Stimulated activated naive B cell treated with anti-CD40 and anti-IgM and Interleukin-4, amounts not matched to agents 10 μg/mL and 1 μg/mL and 100 μg/mL, for 72 hours (primary cell): Measurements from ENCODE around the gene XPNPEP1.

Experiments
- ATAC-seq, 2 donors: fragments of 150-1000 bp; cut with Tn5 transposase; replicated peaks; 2 replicates each; pipeline ENCODE4 v1.10.0; 2021; ENCODE audit warnings: moderate library complexity in 1 of 2
- DNase-seq: peaks from one replicate; pipeline ENCODE4 v3.0.0; 2021
- H3K27ac Mint-ChIP-seq: one replicate; pipeline ENCODE4 v1.8.0; 2022; ENCODE audit warnings: mild to moderate bottlenecking, mixed read lengths
- H3K27me3 Mint-ChIP-seq, 2 donors: one replicate each; pipeline ENCODE4 v1.8.0; 2022; ENCODE audit warnings: mixed read lengths in 2 of 2
- H3K36me3 Mint-ChIP-seq, 2 donors: one replicate each; pipeline ENCODE4 v1.8.0; 2022; ENCODE audit warnings: mixed read lengths in 2 of 2, mild to moderate bottlenecking in 1 of 2
- H3K4me1 Mint-ChIP-seq, 2 donors: one replicate each; pipeline ENCODE4 v1.8.0; 2022; ENCODE audit warnings: mixed read lengths in 2 of 2, mild to moderate bottlenecking in 1 of 2
- H3K4me3 Mint-ChIP-seq, 2 donors: one replicate each; pipeline ENCODE4 v1.8.0; 2022; ENCODE audit warnings: mild to moderate bottlenecking in 2 of 2, mixed read lengths in 2 of 2, moderate library complexity in 1 of 2
- H3K9me3 Mint-ChIP-seq, 2 donors: one replicate each; pipeline ENCODE4 v1.8.0; 2022; ENCODE audit warnings: mixed read lengths in 2 of 2, mild to moderate bottlenecking in 1 of 2

The XPNPEP1 gene

DNA sequence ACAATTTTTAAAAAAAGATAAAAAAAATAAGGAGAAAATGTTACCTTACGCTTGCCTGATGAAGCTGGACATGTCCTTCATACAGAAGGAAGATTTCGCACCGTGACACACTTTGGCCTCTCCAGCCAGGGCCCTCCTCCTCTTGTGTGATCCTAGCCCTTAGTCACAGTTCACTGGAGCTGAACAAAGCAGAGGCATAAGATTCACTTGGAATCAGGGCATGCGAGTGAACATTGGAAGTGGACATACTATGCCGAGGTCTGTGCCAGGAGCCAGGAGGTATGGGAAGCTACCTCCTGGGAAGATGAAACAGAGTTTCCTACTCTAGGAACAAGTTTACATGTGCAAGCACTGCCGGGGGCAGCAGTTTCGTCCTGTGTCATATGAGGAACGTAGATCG lies 91.5 kb downstream of the XPNPEP1 start:
- Mint-ChIP-seq H3K27ac (no peak overlapping the region), H3K36me3 (peaks cover 0 to 3% of the 10 kb centered on the region in 2 donors), H3K27me3 (peaks cover 18 to 27% of the 10 kb centered on the region in 2 donors), H3K4me1 (no peaks in the 10 kb centered on the region), H3K4me3 (no peak overlapping the region), H3K9me3 (peaks cover 7 to 15% of the 10 kb centered on the region in 2 donors)
- ATAC-seq, result no peak
- no peak for DNase-seq

DNA sequence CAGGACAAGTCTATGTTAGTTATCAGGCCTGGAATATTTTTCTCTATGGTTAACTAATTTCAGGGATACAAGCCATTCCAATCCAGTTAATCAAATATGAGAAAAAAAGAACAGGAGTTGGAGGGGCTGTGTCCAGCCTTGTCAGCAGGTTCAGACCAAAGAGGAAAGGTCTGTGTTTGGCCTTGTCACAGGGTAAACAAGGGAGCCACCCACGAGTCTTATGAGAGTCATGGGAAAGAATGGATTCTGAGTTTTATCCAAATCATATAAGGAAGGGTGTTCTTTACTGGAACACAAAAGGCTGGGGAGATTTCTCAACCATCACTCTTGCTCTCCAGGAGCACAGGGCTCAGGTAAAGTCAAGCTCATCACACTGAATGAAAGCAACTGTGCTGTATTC lies 99.1 kb downstream of the XPNPEP1 start:
- DNase-seq, result no peak
- Mint-ChIP-seq H3K27ac (no peak overlapping the region), H3K27me3 (peaks cover 27 to 40% of the 10 kb centered on the region in 2 donors), H3K4me1 (no peaks in the 10 kb centered on the region), H3K36me3 (peaks cover 0 to 5% of the 10 kb centered on the region in 2 donors), H3K9me3 (peaks cover 0 to 3% of the 10 kb centered on the region in 2 donors), H3K4me3 (no peak overlapping the region)
- no peak for ATAC-seq

DNA sequence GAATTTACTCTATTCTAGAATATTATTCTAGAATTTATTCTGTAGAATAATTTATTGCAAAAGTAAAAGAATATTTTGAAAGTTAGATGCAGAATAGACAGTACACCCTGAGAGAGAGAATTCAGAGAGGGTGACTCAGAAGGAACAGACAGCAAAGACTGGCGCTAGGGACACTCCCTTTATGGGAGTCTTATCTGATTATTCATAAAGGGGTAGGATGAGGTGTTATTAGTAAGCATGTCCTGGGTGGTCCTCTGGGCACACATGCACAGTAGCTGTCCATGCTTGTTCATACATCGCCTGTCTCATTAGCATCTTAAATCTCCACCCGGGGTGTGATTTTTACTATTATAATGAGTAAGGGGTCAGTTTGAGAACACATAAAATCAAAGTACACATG lies 100.1 kb downstream of the XPNPEP1 start:
- no peaks in the 10 kb centered on the region for H3K4me1 Mint-ChIP-seq
- no peak overlapping the region for H3K27ac Mint-ChIP-seq
- no peak overlapping the region for H3K4me3 Mint-ChIP-seq
- peaks cover 0 to 5% of the 10 kb centered on the region in 2 donors for H3K36me3 Mint-ChIP-seq
- DNase-seq (no peak), ATAC-seq (no peak)
- peaks cover 27 to 40% of the 10 kb centered on the region in 2 donors for H3K27me3 Mint-ChIP-seq
- peaks cover 0 to 3% of the 10 kb centered on the region in 2 donors for H3K9me3 Mint-ChIP-seq

DNA sequence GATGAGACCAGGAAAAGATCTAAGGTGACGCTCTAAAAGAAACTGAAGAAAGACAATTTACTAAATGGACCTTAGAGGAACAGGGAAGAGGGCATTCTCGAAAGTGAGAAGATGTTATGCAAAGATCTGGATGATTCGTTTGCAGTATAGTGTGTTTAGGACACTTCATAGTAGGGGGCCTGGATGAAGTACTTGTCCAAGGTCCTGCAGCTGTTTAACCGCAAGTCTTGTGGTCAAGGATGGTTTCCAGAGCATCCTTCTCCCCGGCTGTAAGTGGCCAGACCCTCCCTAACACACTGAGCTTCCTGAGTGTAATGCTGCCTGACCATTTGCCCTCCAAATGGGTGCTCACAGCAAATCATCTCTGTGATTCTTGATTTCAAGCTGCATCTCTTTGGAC lies 101.6 kb downstream of the XPNPEP1 start:
- Mint-ChIP-seq H3K36me3 (peaks cover 0 to 5% of the 10 kb centered on the region in 2 donors), H3K4me1 (no peaks in the 10 kb centered on the region), H3K9me3 (peaks cover 0 to 3% of the 10 kb centered on the region in 2 donors), H3K27ac (no peak overlapping the region), H3K4me3 (no peak overlapping the region), H3K27me3 (peaks cover 27 to 40% of the 10 kb centered on the region in 2 donors)
- ATAC-seq (no peak), DNase-seq (no peak)

DNA sequence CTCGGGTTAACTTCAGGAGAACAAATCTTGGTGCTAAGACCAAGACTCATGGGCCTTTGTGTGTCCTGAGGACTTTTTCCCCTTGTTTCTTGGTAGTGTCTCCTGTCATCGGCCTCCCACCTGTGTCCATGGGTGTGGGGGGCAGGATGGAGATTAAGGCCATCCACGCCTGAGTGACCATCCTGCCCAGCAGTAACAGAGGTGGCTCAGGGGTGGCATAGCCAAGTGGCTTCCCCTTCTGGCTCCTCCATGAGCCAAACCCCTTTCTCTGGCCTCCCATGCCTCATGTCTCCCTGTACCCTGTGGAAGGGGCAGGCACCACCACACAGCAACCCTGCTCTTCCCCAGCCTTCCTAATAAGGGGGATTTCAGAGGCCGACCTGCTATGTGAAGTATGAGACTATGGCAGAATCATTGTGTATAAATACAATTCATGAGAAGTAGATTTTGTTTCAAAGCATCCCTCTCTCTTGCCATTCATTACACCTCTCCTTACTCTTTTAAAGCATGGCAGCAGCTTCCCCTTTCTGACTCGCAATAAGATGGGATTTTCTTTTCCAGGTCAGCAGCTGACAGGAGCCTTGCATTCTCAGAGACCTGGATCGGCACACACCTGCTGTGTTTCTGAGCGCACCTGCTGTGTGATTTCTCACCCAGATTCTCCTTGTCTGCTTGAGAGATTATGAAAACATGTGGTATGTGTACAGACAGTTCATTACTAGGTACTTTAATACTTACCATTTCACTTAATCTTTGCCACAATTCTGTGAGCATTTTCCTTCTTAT lies 102.5 kb downstream of the XPNPEP1 start:
- peaks cover 0 to 4% of the 10 kb centered on the region in 2 donors for H3K36me3 Mint-ChIP-seq
- H3K27me3 Mint-ChIP-seq, result peaks cover 27 to 39% of the 10 kb centered on the region in 2 donors

DNA sequence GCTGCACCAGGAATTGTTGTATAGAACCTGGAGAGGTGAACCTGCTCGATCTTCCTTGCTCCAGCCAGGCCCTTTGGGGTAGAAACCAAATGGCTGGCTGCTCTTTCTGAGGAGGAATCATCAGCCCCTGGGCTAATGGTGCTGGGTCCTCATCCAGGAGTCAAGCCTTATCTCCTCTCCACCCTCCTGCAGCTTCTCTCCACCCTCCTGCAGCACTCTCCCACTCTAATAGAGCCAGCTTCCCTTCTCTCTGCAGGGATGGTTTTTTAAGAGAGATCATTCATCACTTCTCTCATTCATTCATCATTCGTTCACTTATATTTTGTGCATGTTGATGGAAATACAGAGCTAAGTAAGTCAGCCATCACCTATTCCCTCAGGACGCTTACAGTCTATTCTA lies 103.5 kb downstream of the XPNPEP1 start:
- Mint-ChIP-seq H3K4me1 (no peaks in the 10 kb centered on the region), H3K27me3 (peaks cover 22 to 29% of the 10 kb centered on the region in 2 donors), H3K4me3 (no peak overlapping the region), H3K27ac (no peak overlapping the region), H3K9me3 (no peaks in the 10 kb centered on the region), H3K36me3 (no peaks in the 10 kb centered on the region)
- ATAC-seq (no peak), DNase-seq (no peak)

More for the DNA sequence above, 102.5 kb downstream of the XPNPEP1 start:
- Mint-ChIP-seq H3K27ac (no peak overlapping the region), H3K4me1 (no peaks in the 10 kb centered on the region), H3K9me3 (peaks cover 0 to 3% of the 10 kb centered on the region in 2 donors), H3K4me3 (no peak overlapping the region)
- ATAC-seq (no peak), DNase-seq (no peak)
